MM.1S (cell line): ENCODE results near the gene ABCC9.
"Not testable (repeated sequence)": the region's sequence is repeated elsewhere in the genome, so short reads cannot be mapped to it uniquely, and the experiment has no call there.

Source experiments
- EZH2 ChIP-seq: fragments of 300-600 bp; sonication (generic); optimal IDR thresholded peaks from 2 replicates; pipeline ENCODE3; 2017; ENCODE audit warnings: low read depth, mild to moderate bottlenecking, antibody characterized with exemption, low read length, mixed read lengths
- EZH2phosphoT487 ChIP-seq: fragments of 300-600 bp; sonication (generic); IDR thresholded peaks from 2 replicates; pipeline ENCODE4 v1.6.1; 2018; ENCODE audit warnings: antibody characterized with exemption, low read length
- TF ChIP-seq, protein P1 (sequence below): fragments of 300-600 bp; sonication (generic); IDR thresholded peaks from 2 replicates; pipeline ENCODE4 v1.5.1; 2016; ENCODE audit warnings: antibody characterized with exemption, low read length, mixed read lengths

DNA sequence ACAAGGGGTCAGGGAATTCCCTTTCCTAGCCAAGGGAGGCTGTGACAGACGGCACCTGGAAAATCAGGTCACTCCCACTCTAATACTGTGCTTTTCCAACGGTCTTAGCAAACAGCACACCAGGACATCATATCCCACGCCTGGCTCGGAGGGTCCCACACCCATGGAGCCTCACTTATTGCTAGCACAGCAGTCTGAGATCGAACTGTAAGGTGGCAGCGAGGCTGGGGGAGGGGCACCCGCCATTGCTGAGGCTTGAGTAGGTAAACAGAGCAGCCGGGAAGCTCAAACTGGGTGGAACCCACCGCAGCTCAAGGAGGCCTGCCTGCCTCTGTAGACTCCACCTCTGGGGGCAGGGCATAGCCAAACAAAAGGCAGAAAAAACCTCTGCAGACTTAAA lies 41.7 kb downstream of the ABCC9 start:
- TF ChIP-seq, protein P1, sequence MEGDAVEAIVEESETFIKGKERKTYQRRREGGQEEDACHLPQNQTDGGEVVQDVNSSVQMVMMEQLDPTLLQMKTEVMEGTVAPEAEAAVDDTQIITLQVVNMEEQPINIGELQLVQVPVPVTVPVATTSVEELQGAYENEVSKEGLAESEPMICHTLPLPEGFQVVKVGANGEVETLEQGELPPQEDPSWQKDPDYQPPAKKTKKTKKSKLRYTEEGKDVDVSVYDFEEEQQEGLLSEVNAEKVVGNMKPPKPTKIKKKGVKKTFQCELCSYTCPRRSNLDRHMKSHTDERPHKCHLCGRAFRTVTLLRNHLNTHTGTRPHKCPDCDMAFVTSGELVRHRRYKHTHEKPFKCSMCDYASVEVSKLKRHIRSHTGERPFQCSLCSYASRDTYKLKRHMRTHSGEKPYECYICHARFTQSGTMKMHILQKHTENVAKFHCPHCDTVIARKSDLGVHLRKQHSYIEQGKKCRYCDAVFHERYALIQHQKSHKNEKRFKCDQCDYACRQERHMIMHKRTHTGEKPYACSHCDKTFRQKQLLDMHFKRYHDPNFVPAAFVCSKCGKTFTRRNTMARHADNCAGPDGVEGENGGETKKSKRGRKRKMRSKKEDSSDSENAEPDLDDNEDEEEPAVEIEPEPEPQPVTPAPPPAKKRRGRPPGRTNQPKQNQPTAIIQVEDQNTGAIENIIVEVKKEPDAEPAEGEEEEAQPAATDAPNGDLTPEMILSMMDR = not testable (repeated sequence)
- not testable (repeated sequence) for TF ChIP-seq EZH2, EZH2phosphoT487
